Stimulated activated CD4-positive, alpha-beta T cell treated with anti-CD3 and anti-CD28 coated beads, Interleukin-15, amount 100 ng/mL, for 1 hour (primary cell): Measurements from ENCODE around the gene TIGIT.

ENCODE experiments used
- DNase-seq, 2 donors: peaks; one replicate each; pipeline ENCODE4 v3.0.0-alpha.2; 2020; ENCODE audit warnings: low read depth in 1 of 2, low spot score in 1 of 2

TIGIT gene

DNA sequence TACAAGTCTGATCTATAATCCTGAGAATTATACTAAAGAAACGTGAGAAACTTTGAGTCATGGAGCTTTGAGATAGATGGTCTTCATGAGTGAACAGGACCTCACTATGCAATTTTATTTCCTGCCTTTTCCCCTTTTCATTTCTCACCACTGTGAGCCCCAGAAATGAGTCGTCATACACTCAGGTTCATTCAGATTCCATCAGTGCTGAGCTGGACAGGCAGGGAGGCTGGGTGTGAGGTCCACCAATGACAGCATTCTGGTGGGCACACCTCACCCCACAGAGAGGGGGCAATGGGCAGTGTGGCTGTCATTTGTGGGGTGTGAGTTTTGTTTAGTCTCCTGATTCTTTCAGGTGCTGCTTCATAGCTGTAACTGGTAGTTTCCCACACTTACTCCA, 16.9 kb downstream of the TIGIT start:
- DNase-seq, result no peak

DNA sequence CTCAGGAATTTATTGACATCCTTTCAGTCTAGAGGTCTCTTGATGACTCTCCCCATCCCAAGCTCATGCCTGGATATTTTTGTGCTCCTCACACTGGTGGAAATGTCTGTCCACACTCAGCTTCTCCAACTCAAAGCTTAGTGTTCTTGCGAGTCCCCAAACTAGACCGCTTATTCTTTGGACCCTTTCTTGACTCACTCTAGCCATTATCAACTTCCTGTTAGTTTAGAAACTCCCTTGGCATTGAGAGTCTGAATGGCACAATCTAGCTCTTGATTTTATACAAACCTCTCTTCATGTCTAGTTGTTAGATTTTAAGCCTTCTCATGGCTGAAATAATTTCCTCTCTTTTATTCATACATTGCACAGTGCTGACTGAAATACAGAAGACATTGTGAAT, 19.6 kb downstream of the TIGIT start:
- DNase-seq, result no peak

DNA sequence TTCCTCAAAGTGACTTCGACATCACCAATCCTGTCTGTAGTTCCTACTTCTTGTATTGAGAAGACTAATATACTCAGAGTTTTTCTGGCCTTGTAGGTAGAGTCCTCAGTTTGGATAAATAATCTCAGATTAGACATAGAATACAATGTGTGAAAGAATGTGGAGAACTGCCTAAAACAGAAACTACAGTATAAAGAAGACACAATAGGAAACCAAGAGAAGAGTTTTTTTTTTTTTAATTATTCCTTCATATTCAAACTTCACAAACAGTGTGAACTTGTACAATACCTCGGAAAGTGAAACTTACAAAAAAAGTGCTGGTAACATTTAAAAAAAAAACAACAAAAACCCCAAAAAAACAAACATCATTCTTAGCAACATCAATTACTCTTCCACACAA, 20.5 kb downstream of the TIGIT start:
- no peak for DNase-seq

DNA sequence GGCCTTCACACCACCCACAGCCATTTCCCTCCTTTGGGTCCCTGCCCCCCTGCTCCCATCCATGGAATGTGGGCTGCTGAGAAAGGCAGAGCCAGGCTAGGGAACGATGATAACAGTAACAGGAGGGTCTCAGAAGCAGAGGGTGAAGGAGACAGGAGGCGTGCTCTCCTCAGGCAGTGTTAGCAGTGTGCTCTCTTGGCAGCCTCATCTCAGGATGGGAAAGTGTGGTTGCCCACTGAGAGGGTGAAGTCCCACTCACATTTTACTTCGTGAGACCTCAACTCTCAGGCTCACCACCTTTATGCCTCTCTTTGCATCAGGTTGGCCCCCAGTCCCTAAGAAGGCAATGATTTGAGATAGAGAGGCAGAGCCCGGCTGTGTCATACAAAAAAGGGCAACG, 24.5 kb downstream of the TIGIT start:
- DNase-seq, result no peak

DNA sequence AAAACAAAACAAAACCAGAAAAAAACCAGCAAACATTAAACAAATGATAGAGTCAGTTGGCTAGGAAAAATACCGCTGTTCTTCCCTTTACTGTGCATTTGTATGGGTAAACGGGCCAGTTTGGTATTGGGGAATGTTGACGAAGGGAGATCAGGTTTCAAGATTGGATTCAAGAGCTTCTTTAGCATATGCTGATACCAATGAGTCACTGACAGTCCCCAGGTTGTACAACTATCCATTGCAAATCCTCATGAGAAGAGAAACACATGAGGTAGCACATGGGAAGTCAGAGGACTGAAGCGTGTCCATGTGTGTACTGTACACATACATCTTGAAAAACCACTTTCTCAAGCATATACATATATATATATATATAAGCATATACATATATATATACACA, 25.6 kb downstream of the TIGIT start:
- no peak for DNase-seq

DNA sequence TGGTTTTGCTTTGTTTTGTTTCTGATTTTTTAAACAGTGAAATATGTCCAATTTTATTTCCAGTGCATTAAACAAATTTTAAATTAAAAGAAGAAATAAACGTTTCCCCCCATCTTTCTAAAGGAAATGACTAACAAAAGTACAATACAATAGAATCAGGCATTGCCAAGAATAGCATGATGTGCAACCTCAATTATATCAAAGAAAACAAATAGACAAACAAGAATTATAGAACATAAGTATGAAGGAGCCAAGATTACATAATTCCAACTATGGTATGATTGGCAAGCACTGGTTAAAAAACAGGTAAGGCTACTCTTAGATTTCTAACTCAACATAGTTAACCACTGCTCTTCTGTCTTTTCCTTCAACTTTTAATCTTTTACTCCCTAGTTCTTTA, 26.4 kb downstream of the TIGIT start:
- no peak for DNase-seq

DNA sequence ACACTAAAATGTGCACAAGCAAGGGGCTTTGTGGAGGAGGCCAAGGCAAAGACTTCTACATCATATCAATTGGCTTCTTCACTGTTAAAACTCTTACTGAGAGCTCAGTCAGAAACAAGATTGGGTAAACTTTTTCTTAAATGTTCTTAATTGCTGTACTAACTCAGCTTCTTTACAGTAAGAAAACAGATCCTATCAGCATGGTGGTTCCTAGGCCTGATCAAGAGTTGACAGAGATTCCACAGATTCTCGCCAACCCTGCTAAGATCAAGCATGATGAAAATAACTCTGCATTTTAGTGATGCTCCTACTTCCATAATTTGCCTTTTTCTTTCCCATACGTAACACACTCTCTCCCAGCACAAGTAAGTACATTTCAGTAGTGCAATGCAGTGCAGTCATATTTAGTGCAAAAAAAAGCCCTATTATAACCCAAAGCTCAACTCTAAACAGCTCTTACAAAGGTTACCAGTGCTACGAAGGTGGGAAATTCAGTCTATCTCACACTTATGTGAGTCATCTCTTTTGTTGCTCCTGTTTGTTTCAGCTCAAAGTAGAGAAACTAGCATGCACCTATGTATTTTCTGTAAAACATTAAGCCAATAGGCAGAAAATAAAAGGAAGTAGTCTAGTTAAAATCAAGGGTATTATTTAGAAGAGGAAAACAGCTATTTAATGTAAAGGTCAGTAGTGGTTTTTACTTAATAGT, 29.9 kb downstream of the TIGIT start:
- no peak for DNase-seq

DNA sequence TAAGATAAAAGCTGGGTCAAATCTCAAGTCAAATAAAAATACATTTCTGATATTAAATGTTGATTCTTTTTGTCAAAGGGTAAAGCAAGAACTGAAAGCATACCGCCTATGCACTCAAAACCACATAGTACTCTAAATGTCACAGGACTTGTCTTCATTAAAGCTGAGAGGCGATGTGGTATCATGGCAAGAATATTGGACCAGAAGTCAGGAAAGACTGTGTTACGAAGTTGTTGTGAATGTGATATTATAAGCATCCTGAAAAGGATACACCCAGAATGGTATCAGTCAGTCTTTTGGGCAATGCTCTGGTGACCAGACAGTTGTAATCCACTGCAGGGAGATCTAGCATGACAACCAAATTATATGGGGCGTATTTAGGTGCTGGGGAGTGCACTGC, 33.8 kb downstream of the TIGIT start:
- DNase-seq, result no peak

DNA sequence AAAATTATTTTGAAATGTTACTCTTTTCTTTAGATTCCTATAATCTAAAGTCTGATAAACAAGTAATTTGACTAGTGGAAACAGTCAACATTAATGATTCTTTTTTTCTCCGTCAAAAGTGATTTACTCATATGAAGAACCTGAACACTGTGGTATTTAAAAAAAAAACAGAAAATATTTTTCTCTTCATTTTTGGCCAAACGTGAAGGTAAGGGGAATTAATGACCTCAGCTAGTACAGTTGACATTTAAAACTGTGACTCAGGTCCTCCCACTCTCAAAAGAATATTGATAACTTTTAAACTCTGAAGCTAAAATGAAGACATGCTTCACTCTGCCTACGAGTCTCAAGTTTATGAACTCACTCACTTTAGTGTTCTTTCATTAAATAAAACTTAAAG, 34.5 kb downstream of the TIGIT start:
- no peak for DNase-seq

DNA sequence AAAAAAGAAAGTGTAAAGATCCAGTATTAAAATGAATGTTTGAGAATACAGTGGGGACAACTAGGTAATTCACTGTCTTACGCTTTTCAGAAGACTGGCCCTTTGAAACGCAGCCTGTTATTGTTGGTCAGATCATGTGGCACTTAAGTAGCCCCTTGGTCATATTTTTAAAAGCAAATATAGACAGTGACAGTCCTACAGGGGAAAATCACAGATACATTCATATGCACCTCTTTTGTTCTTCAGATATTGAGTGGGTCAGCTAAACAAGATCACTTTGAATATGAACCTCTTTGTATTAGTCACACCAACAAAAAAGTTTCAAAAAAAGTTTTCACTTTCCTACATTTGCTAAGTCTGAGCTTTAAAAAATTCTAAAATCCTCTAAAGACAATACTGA, 36.0 kb downstream of the TIGIT start:
- DNase-seq, result no peak

DNA sequence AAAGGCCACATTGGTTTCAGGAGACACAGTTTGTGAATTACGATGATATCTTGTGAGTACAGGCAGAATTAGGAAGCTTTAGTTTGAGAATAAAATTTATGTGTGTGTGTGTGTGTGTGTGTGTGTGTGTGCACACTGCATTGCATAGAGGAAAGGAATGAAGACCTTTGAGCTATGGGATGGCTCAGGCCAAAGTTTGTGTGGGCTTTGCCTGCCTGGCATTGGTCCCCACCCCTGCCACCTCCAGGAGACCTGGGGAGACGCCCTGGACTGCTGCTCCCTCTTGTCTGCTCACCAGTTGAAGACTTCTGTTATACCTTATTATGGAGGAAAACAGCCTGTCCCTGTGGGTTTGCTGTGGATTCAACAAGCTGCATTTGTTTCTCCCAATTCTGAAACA, 37.2 kb downstream of the TIGIT start:
- no peak for DNase-seq

DNA sequence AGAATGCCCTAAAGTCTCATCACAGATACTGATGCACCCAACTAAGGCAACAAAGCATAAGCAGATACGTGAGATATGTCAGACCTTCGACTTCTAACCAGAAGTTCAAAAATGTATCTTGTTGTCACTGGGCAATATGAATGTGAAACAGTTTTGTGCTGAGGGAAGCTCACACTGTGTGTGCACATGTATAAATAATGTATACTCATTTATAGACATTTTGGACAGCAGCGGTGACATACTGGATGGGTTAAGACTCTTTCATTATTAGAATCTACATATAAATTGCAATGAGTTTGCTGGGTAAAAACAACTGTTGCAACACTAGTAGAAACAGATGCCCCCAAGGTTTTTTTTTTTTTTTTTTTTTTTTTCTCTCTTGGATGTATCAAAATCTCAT, 37.9 kb downstream of the TIGIT start:
- DNase-seq, result no peak

DNA sequence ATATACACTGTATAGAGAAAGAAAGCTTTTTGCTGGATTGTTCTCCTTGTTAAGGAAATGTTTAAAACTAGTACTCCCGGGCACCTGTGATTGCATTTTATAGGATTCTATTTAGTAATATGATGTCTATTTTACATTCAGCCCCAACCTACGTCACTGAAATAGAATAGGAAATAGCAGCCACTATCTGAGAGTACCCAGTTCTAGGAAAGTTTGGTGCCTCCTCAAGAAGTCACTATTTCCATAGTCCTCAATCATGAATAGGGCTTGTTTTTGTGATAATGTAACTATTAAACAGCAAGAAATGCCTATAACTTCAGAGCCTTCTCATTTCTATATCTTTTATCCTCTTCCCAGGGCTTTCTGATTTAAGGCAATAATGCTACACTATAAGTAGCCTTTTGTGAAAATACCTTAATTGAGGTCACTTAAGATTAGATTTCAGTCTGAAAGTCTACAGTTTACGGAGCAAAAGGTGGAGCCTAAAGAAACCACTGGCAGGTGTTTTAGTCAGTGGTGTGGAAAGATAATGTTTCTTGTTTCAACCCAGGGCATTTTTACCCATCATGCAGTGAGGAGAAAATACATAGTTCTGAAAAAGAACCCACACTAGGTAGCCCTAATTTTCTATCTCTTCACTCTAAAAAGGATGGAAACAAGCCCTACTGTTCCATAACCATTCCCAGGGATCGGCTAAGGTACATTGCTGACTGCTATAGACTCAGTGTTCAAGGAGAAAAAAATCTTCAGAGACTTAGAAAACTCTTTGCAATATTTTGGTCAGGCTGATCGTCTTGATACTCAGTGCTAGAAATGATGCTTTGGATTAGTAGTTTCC, 38.7 kb downstream of the TIGIT start:
- no peak for DNase-seq

DNA sequence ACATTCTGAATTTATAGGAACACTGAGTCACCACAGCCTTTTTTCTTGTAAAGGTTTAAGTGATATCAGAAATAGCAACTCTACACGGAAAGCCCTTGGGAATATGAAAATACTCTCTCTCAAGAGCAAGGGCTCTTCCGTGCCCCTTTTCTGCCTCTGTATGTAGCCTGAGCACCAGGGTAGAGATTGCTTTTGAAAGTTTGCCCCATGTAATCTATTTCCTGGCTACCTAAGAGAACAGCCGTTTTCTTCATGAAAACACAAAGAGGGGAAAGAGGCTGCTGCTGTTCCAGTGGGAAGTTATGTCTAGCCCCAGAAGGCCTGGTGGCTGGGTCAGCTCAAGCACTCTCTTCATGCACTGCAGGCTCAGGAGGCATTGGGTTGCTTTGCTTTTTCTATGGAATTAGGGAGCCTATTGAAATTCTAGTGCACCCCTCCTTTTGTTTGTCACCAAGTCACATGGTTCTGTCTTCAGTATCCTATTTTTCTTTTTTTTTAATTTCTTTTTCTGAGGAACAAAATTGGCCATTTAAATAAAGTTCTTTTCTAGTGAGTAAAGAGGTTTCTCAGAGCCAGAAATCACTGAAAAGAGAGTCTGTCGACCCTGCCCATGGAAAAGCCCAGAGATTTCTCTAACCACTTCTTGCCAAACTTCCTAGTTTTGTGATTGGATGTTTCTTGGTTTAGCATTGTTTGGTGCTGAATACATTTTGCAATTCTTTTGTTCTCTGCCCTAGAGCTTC, 39.5 kb downstream of the TIGIT start:
- no peak for DNase-seq

DNA sequence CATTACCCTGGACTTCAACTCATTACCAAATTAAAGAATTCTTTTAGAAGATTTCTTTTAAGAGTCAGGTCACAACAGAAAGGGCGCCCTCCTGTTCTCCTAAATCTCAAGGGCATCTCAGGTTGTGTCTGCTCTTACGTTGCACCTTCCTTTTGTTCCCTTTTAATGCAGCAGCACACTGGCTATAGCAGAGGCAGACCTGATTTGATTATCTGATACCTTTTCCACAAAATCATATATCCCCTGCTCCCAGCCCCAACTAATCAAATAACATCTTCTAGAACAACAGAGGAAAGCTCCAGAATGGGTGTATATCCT, 40.1 kb downstream of the TIGIT start:
- no peak for DNase-seq

DNA sequence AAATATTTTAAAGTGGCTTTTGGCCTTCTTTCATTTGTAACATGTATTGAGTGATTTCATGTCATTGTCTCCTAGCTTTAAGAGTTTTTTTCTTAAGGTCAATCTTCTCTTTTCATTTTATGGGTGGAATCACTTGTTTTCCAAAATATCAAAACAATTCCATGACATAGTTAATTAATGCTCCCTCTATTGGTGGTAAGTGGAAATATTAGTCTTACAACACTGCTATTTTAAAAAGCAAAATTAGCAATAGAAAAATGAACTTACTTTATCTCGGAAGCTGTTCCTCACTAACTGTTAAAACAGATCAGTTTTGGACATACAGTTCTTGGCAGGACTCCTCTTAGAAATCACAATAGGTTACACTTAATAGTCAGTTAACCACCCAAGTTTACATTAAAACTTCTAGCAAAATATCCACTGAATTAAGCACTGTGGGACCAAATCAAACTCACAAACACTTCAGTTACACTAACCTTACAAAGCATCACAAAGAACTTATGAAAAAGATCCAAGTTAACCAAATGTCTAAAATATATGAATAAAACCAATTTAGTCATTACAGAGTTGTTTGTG, 42.4 kb downstream of the TIGIT start:
- DNase-seq, result no peak

DNA sequence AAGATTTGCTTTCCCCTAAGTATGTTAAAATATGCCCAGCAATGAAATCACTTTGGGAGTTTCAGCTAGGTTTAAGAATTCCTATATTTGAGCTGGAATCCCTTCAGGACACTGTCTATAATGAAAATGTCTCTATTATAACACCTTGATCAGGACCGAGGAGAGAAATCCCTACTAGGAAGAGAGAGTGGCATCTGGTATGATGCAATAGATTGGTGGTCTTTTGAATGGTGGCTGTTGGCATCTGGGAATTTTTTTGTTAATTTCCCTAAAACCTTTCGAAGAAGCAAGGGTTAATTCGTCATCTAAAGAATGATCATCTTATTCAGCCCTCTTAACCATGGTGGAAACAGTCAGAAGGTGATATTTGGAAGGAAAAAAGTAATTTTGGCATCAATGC, 43.0 kb downstream of the TIGIT start:
- no peak for DNase-seq

DNA sequence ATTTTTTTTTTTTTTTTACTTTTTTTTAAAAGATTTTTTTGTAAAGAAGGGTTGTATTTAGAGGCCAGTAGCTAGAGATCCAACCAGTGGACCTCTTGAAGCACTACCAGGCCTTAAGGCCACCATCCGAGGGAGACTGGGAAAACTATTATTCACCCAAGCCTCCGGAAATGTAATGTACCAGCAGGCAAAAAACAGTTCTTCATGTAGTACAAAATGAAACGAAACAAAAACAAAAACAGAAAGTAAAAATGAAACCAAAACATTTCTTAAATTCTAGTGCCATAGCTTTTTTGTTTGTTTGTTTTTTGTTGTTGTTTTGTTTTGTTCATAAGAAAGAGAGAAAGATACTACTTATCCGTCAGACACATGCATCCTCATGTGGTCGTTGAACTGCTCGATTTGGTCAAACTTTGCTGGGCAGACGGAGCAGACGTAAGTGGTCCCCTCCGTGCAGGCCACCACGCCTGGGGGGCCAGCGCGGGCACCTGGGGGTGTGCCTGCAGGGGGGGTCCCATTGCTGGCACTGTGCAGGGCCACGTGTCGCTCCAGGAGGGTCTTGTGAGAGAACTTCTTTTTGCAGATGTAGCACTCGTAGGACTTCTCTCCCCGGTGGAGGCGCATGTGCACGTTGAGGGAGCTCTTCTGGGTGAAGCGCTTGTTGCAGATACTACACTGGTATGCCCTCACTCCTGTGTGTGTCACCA, 45.0 kb downstream of the TIGIT start:
- DNase-seq, result no peak

DNA sequence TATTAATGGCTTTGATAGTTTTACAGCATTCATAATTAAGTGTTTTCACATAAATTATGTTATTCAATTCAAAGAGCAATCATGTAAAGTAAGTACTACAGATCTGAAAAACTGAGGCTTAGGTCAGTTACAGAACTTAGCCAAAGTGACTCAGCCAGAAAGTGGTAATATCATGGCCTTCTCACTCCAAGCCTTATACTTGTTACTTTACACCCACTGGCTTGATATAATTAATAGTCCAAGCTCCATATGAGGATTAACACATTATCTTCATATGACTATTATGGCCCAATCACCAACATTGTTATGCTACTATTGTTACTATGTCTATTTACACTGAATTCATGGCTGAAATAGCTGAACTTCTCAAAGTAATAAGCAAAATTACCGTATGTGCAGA, 50.7 kb downstream of the TIGIT start:
- no peak for DNase-seq

DNA sequence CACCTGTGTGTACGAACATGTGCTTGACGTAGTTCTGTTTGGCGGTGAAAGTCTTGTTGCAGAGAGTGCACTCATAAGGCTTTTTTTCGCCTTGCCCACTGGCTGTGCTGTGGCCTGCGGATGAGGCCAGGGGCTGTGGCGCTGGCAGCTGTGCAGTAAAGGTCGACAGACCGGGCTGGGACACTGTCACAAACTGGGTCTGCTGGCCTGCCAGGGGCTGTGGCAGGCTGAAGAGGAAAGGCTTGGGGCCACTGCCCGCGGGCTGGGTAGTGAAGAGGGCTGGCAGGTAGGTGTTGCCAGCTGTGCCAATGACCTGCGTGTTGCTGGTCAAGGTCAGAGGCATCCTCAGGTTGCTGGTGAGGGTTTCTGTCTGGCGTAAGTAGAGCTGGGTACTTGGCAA, 56.4 kb downstream of the TIGIT start:
- no peak for DNase-seq

DNA sequence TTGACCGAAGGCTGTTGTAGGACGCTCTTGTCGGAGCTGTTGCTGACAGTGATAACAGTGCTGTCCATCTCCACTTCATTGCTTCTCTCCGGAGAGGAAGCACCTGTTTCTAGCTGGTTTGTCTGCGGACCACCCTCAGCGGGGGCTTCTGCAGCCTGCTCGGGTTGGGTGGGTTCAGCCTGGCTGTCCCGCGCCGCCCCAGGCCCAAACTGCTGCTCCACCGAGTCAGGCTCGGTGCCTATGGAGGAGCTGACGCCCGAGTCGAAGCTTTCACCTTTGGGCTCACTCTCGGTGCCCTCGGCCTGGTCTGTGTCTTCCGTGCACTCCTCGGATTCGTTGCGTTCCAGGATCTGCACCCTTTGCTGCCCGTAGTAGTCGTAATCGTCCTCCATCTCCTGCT, 56.9 kb downstream of the TIGIT start:
- DNase-seq, result no peak
